ENCODE measurements around the gene NR5A2.

NR5A2 gene

DNA sequence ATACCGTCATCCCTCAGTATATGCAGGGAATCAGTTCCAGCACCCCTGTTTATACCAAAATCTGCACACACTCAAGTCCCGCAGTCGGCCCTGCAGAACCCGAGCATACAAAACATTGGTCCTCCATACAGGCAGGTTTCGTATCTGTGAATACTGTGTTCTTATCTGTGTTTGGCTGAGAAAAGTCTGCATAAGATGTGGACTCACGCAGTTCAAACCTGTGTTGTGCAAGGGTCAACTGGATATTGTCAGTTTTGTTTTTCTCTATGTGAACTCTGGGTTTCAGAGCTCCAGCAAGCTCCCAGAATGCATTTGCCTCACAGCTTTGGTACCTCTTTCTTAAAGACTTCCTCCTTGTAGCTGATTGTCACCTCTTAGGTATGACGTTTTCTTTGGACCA is 100.6 kb downstream of the NR5A2 start:
- TF ChIP-seq POLR2AphosphoS5 (IDR thresholded peaks at IDR 0.05; ENCODE audit: low read depth, low read length): no peak
- TF ChIP-seq, protein P1, sequence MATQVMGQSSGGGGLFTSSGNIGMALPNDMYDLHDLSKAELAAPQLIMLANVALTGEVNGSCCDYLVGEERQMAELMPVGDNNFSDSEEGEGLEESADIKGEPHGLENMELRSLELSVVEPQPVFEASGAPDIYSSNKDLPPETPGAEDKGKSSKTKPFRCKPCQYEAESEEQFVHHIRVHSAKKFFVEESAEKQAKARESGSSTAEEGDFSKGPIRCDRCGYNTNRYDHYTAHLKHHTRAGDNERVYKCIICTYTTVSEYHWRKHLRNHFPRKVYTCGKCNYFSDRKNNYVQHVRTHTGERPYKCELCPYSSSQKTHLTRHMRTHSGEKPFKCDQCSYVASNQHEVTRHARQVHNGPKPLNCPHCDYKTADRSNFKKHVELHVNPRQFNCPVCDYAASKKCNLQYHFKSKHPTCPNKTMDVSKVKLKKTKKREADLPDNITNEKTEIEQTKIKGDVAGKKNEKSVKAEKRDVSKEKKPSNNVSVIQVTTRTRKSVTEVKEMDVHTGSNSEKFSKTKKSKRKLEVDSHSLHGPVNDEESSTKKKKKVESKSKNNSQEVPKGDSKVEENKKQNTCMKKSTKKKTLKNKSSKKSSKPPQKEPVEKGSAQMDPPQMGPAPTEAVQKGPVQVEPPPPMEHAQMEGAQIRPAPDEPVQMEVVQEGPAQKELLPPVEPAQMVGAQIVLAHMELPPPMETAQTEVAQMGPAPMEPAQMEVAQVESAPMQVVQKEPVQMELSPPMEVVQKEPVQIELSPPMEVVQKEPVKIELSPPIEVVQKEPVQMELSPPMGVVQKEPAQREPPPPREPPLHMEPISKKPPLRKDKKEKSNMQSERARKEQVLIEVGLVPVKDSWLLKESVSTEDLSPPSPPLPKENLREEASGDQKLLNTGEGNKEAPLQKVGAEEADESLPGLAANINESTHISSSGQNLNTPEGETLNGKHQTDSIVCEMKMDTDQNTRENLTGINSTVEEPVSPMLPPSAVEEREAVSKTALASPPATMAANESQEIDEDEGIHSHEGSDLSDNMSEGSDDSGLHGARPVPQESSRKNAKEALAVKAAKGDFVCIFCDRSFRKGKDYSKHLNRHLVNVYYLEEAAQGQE (IDR thresholded peaks at IDR 0.05; ENCODE audit: insufficient read depth in 1 of 2, low read depth in 2 of 2, low read length in 2 of 2): no peak
- no peak for TF ChIP-seq SIN3A (IDR thresholded peaks at IDR 0.05; ENCODE audit: borderline replicate concordance, insufficient read depth, low read length)
- no peak for TF ChIP-seq FOXP2 (optimal IDR thresholded peaks at IDR 0.05; ENCODE audit: borderline replicate concordance, extremely low read depth, extremely low read length, insufficient read depth)
- TF ChIP-seq TAF1 (IDR thresholded peaks at IDR 0.05; ENCODE audit: borderline replicate concordance, insufficient read depth, low read length): no peak

DNA sequence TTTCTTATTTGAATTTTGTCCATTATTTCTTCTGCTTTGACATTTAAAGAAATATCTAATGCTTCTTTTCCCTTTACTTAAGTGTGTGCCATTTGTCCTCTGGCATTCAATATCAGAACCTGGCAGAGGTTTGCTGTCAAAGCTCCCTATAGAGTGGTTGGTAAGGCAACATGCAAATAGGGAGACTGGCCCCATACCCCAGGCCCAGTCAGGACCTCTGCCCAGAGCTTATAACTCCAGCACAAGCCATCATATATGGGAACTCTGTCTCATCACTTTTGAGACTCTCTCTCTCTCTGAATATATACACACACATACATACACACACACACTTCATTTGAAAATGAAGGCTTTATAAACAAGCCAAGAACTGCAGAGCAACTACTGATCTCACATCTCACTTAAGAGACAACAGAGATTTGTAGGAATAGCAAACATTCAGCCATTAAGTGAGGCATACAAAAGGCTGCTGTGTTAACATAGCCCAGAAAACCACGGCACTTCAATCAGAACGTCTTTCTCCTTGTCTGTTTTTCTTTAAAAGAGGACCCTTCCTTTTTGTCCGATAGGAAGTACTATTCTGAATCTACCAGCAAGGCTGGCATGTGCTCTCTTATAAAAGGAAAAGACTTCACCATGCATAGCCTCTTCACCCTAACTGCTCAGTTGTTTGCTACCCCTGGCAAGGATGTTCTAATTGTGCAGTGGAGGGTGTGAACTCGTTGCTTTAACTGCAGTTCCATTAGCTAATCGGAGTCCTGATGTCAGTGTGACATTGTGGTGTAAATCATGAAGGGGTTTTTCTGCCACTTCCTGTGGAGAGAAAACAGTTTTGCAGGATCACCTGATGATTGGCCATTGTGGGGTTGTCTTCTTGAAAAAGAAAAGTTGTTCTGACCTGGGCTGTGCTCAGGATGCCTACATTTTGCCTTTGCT is 101.7 kb downstream of the NR5A2 start:
- TF ChIP-seq, protein P1 (IDR thresholded peaks at IDR 0.05; ENCODE audit: insufficient read depth in 1 of 2, low read depth in 2 of 2, low read length in 2 of 2): no peak
- TF ChIP-seq POLR2AphosphoS5 (IDR thresholded peaks at IDR 0.05; ENCODE audit: low read depth, low read length) (no peak), SIN3A (IDR thresholded peaks at IDR 0.05; ENCODE audit: borderline replicate concordance, insufficient read depth, low read length) (no peak), FOXP2 (optimal IDR thresholded peaks at IDR 0.05; ENCODE audit: borderline replicate concordance, extremely low read depth, extremely low read length, insufficient read depth) (no peak), TAF1 (IDR thresholded peaks at IDR 0.05; ENCODE audit: borderline replicate concordance, insufficient read depth, low read length) (no peak)

DNA sequence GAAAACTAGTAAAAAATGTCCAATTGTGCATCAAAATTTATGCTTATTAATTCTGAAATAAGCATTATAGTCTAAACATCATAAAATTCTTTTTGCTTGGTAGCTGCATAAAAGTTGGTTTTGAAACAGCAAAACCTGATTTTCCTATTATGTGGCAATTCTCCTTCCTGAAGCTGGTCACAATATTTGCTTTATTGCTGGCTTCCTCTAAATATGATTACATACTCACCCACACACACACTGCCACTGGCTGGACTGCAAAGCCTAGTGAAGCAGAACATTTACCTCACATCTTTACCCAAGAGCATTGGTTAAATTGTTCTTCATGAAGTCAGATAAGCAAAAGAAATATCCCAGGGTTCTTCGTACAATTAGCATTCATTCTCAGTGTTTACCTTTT is 103.0 kb downstream of the NR5A2 start:
- TF ChIP-seq, protein P1 (IDR thresholded peaks at IDR 0.05; ENCODE audit: insufficient read depth in 1 of 2, low read depth in 2 of 2, low read length in 2 of 2): no peak
- TF ChIP-seq SIN3A (IDR thresholded peaks at IDR 0.05; ENCODE audit: borderline replicate concordance, insufficient read depth, low read length): no peak
- TF ChIP-seq TAF1 (IDR thresholded peaks at IDR 0.05; ENCODE audit: borderline replicate concordance, insufficient read depth, low read length): no peak
- no peak for TF ChIP-seq POLR2AphosphoS5 (IDR thresholded peaks at IDR 0.05; ENCODE audit: low read depth, low read length)
- no peak for TF ChIP-seq FOXP2 (optimal IDR thresholded peaks at IDR 0.05; ENCODE audit: borderline replicate concordance, extremely low read depth, extremely low read length, insufficient read depth)

DNA sequence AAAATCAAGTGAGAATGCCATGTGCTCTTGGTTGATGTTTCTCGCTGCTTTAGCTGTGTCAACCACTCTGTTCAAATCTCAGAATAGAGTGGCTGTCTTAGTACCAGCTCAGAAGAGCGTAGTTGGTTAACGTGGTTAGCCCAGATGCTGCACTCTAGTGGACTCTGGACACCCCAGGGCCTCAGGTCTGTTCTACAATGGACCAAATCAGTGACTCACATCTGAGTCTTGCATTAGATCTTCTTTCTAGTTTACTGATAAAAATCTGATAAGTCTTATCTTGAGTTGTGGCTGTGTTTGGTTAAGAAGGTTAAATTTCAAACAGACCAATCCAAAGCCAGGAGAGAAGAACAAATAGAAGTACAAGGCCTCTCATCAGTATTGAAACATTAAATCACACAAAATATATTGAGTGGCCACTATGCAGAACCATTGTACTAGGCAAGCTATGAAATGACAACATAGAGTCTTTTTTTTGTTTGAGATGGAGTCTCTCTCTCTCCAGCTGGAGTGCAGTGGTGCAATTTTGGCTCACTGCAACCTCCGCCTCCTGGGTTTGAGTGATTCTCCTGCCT is 104.1 kb downstream of the NR5A2 start:
- TF ChIP-seq, protein P1 (IDR thresholded peaks at IDR 0.05; ENCODE audit: insufficient read depth in 1 of 2, low read depth in 2 of 2, low read length in 2 of 2): no peak
- TF ChIP-seq TAF1 (IDR thresholded peaks at IDR 0.05; ENCODE audit: borderline replicate concordance, insufficient read depth, low read length) (no peak), FOXP2 (optimal IDR thresholded peaks at IDR 0.05; ENCODE audit: borderline replicate concordance, extremely low read depth, extremely low read length, insufficient read depth) (no peak)

Measured in PFSK-1 (cell line).